Measurements from ENCODE around the gene ZNF638. TPM values are rescaled to one million over a fixed set of nuclear protein-coding genes. Genes with fewer than 3 reads are reported as not detected.

Gene ZNF638
- total and polyA plus RNA-seq, 9 of the 15 experiments (the other 6 are each of a cell fraction or from before 2014, with no cell fraction given), result 53.3 to 165 (median 98.8) TPM

DNA sequence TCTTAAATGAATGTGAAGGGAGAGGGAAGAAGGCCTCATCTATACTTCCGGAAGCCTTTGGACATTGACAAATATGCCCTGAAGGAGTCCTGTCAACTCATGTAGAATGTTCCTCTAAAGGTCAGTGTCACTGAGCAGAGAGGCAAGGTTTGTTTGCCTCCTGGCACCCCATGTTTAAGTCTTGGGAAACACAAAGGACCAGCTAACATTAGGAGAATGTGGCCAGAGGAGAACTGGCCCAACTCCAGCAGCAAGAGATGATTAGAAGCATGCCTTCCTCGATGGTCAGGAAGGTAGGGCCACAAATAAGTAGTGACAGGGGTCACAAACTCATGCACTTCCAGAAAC is 127.5 kb downstream of the ZNF638 start (continued):
- TF ChIP-seq ZBTB49 (CRISPR knock-in tag; IDR thresholded peaks at IDR 0.05; ENCODE audit: borderline replicate concordance) (no peak), NRF1 (conservative IDR thresholded peaks at IDR 0.05 in 1 of 2, IDR thresholded peaks at IDR 0.05 in 1 of 2) (no peak), PPARD (CRISPR knock-in tag; IDR thresholded peaks at IDR 0.05) (no peak), NCOA2 (IDR thresholded peaks at IDR 0.05; ENCODE audit: partially characterized antibody in 2 of 2) (no peak), CHD1 (IDR thresholded peaks at IDR 0.05; ENCODE audit: low read length) (no peak), ARNT (IDR thresholded peaks at IDR 0.05) (no peak), ZNF77 (CRISPR knock-in tag; IDR thresholded peaks at IDR 0.05) (no peak)

GRCh38 chr2:71460056-71460455 is 128.5 kb downstream of the ZNF638 start:
- H3K4me2 ChIP-seq (ENCODE audit: insufficient read depth, low read length), result no peak overlapping the region
- POLR2A ChIA-PET, result no interaction called here
- 0 out of 5 replicates have a peak, but pooled peaks cover 0 to under 1% of the 10 kb centered on the region in 2 experiments for H3K27me3 ChIP-seq (ENCODE audit: control insufficient read depth in 2 of 2, insufficient read depth in 2 of 2, low read length in 2 of 2)
- FAIRE-seq (no peak), DNase-seq (ENCODE audit: extremely low read depth in 1 of 4, low spot score in 3 of 4) (no peak), ATAC-seq (no peak)
- WGBS (ENCODE audit: insufficient coverage, low coverage, missing lambda C conversion rate), result 48% methylated on average over 4 of the region's 6 CpGs
- no peak overlapping the region; the same call in 2 of the 3 replicates for H3K27ac ChIP-seq (ENCODE audit: extremely low read depth, low read depth, low read length)
- H3K4me1 ChIP-seq (replicated peaks in 1 of 2; ENCODE audit: control insufficient read depth in 2 of 2, insufficient read depth in 2 of 2, low read length in 2 of 2), result peaks cover 6 to 11% of the 10 kb centered on the region in 2 experiments; a peak in 3 of 5 replicates
- no TSS peak for BruUV-seq (replicated peaks)
- no peak overlapping the region for H3K4me3 ChIP-seq
- no peaks in the 10 kb centered on the region; the same call in 1 of the 2 replicates for H4K20me1 ChIP-seq (replicated peaks; ENCODE audit: control insufficient read depth, insufficient read depth, low read length)
- intact Hi-C loops (cut with micrococcal nuclease), result loop anchor here (2.0 kb wide), 1 partner anchor 51 kb away; no protein-coding TSS in a partner anchor
- H3K9ac ChIP-seq (ENCODE audit: insufficient read depth in 1 of 2, low read depth in 2 of 2, low read length in 2 of 2), result no peak overlapping the region
- no peak overlapping the region for H2AFZ ChIP-seq (ENCODE audit: low read depth, low read length)
- in situ Hi-C loops (cut with MboI), result no loop called here
- H3K9me1 ChIP-seq (ENCODE audit: control insufficient read depth, insufficient read depth, low read length), result no peaks in the 10 kb centered on the region
- no peaks in the 10 kb centered on the region for H3K36me3 ChIP-seq (ENCODE audit: control insufficient read depth, insufficient read depth, low read length)
- CTCF ChIA-PET (ENCODE audit: low intra/inter-chr PET ratio), result no interaction called here
- peaks cover 4% of the 10 kb centered on the region; the same call in 1 of the 2 replicates for H3K9me3 ChIP-seq (replicated peaks; ENCODE audit: control insufficient read depth, insufficient read depth, low read depth, low read length)
- H3K79me2 ChIP-seq (ENCODE audit: control insufficient read depth, insufficient read depth, low read length), result no peaks in the 10 kb centered on the region
- TF ChIP-seq CBX5 (IDR thresholded peaks at IDR 0.05; ENCODE audit: borderline replicate concordance, low read depth) (no peak), NCOA2 (IDR thresholded peaks at IDR 0.05; ENCODE audit: partially characterized antibody in 2 of 2) (no peak), RFX5 (IDR thresholded peaks at IDR 0.05; ENCODE audit: low read depth, low read length) (no peak), PTTG1 (tag; IDR thresholded peaks at IDR 0.05; ENCODE audit: low read depth) (no peak), ZNF197 (CRISPR knock-in tag; IDR thresholded peaks at IDR 0.05; ENCODE audit: low read depth) (no peak), RB1 (IDR thresholded peaks at IDR 0.05; ENCODE audit: low read depth) (no peak), ZNF143 (CRISPR knock-in tag; IDR thresholded peaks at IDR 0.05) (no peak), ZNF263 (CRISPR knock-in tag; IDR thresholded peaks at IDR 0.05; ENCODE audit: borderline replicate concordance) (no peak), CCAR2 (IDR thresholded peaks at IDR 0.05; ENCODE audit: low read depth, low read length) (no peak)
- TF ChIP-seq, protein P1, sequence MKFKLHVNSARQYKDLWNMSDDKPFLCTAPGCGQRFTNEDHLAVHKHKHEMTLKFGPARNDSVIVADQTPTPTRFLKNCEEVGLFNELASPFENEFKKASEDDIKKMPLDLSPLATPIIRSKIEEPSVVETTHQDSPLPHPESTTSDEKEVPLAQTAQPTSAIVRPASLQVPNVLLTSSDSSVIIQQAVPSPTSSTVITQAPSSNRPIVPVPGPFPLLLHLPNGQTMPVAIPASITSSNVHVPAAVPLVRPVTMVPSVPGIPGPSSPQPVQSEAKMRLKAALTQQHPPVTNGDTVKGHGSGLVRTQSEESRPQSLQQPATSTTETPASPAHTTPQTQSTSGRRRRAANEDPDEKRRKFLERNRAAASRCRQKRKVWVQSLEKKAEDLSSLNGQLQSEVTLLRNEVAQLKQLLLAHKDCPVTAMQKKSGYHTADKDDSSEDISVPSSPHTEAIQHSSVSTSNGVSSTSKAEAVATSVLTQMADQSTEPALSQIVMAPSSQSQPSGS (CRISPR knock-in tag; IDR thresholded peaks at IDR 0.05), result no peak
- TF ChIP-seq, protein P2, sequence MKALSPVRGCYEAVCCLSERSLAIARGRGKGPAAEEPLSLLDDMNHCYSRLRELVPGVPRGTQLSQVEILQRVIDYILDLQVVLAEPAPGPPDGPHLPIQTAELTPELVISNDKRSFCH (CRISPR knock-in tag; IDR thresholded peaks at IDR 0.05), result no peak
- TF ChIP-seq, protein P2 (tag; IDR thresholded peaks at IDR 0.05), result no peak

Data from K562 (cell line).